Eye (tissue), 1 donor: ENCODE measurements around the gene HELZ.

Experiments
- DNase-seq: peaks from one replicate; pipeline ENCODE4 v3.0.0-alpha.2; 2015

Gene HELZ

DNA sequence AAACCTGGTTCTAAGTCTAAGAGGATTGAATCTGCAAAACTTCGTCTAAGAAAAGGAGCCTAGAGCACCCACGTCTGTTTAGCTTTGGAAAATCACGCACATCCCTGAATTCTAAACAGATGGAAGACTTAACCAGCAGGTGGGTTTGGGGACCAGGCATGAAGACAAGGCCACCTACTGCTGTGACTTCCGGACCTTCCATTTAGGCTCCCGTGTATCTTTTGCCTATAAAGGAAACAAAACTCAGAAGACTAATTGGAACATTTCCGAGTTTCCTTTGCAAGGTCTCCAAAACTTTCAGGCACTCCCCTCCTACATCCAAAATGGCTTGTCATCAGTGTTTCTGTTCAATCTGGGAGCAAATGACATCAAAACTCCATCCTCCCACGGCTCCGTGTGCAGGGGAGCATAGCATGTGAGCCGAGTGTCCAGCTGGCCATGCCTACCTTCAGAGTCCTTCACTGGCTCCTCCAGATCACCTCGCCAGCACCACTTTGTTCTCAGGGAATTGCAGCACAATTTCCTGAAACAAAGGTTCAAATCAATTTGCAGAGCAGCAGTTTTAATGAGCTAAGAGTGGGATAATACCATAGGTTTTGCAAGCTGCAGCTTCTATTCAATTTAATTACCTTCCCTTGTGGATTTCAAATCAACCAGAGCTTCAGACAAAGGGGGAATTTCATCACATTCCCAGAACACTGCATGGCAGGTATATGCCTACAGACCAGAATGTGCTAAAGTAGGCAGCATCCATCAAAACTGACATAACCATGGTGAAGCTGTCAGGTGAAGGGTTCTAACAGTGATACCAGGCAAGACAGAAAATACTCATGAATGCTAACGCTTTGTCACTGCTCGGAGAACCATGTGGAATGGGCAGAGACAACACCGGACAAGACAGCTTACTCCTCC lies 177.2 kb downstream of the HELZ start:
- DNase-seq, result no peak

DNA sequence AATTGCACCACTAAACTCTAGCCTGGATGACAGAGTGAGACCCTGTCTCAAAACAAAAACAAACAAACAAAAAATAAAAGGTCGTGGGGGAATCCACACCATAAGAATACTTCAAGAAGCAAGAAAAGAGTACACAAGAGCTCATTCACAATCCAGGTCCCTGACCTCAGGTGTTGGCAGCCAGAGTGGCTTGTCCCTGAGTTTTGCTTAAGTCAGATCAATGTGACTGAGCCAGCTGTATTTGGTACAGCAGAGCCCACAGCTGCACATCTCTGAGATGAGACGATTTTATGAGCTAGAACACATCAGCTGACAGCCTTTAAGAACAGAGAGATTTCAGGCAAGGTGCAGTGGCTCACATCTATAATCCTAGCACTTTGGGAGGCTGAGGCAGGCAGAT lies 178.3 kb downstream of the HELZ start:
- DNase-seq, result no peak

DNA sequence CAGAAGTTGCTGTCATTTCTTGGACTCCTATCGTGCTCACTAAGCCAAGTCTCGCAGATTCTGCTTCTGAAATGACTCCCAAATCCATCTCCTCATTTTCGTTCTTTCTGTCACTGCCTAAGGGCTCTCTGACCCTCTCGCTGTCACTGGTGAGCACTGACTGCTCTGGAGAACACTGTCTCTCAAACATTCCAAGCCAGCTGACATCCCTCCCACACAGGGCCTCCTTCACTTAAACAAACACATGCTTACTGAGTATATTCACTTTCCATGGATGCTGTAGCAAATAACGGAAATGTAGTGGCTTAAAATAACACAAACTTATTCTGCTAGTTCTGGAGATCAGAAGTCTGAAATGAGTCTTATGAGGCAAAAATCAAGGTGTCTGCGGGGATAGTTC lies 181.9 kb downstream of the HELZ start:
- DNase-seq, result no peak

DNA sequence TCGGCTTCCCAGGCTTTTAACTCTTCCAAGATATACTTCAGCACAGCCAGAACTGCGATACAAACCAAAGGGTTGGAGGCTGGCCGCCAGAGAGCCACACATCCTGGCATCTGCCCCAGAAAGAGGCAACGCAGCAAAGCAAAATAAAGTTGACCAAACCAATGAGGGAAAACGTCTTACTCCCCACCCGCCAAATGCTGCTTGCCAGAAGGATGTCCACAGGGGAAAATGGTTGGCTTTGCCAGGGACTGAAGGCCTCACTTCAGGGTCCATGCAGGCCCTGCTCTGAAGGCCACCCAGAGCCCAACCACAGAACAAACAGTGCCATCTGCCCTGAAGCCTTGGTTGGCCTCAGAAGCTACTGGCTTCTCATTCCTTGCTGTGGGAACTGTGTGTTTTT lies 185.6 kb downstream of the HELZ start:
- no peak for DNase-seq

DNA sequence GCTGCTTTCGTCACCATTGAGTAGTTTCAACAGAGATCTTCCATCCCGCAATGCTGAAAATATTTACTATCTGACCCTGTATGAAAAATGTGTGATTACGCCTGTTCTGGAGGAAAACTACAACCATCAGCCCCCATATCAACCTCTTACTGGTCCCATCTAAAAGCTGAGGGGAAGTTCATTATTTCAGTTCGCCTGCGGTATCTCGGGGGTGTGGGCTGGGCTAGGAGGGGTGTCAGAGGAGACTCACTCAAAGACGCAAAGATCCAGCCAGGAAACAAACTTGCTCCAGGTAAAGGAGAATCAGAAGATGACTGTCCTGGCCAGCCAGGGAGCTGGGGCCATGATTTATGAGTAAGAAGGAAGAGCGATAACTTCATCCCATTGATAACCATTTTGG lies 187.0 kb downstream of the HELZ start:
- DNase-seq, result no peak

DNA sequence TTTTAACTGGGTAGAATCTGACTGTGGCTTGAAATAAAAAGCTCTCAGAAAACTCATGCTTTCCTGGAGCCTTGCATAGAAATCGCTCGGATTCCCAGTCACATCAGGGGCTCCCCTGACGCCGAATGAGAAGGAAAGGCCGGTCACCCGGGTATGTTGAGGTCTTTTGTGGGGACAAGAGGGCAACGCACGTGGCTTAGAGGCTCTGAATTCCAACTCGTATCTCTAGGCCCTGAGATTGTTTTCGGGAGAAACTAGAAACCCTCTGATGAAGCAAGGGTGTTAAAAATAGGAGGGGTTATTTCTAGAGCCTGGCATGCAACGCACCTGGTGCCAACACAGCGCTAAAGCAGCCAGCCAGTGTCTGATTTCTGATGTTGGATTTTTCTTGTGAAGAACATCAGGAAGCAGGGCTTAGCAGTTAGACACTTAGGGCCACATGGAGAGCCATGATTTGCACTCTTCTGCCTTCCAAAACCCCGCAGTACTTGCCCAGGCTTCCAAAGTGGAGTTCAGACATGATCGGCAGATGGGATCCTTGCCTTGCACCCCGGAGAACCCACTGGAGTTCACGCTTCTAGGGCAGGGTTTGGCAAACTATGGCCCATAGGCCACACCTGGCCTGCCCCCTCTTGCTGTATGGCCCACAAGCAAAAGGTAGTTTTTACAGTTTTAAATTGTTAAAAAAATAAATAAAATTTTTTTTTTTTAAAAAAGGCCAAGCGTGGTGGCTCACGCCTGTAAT lies 188.1 kb downstream of the HELZ start:
- no peak for DNase-seq

DNA sequence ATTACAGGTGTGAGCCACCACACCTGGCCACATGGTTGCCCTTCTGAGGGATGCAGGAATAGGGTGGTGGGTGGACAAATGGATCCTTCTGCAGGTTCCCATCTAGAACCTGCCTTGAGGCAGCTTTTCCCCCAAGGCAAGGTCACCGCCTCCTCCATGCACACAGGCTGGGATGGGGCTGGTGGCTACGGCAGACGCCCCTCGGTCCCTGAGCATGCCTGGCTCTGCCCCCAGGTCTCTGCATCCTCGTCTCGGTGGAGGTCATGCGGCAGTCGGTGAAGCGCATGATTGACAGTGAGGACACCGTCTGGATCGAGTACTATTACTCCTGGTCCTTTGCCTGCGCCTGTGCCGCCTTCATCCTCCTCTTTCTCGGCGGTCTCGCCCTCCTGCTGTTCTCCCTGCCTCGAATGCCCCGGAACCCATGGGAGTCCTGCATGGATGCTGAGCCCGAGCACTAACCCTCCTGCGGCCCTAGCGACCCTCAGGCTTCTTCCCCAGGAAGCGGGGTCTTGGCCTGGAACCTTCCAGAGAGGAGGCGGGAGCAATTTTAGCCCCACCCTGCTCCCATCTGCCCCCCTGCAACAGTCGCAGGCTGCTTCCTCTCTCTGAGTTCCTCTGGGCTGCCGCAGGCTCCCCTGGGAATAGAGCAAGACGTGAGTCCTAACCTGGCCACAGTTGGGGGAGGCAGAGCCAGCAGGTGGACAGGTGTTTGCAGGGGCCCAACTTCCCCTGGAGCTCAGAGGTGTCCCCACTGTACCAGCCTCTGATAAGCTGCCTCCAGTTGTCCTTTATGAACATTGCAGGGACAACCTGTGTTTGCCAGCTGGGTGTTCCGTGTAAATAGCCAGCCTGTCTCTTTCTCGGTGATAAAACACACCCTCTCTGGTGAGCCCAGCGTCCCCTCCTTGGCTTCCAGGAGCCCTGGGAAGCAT lies 188.9 kb downstream of the HELZ start:
- no peak for DNase-seq

DNA sequence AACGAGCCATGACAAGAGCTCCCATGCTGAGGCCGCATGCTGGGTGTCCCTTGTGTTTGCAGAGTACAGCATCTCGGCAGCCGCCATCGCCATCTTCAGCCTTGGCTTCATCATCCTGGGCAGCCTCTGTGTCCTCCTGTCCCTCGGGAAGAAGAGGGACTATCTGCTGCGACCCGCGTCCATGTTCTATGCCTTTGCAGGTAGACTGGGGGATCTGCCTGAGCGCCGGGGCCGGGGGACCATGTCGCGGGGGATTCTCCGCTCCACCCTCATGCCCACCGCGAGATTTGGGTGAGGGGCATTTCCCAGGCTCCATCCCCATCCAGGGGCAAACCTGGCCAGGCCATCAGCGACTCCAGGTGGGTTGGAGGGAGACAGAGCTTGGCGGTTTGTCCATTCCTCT lies 190.0 kb downstream of the HELZ start:
- DNase-seq, result no peak

DNA sequence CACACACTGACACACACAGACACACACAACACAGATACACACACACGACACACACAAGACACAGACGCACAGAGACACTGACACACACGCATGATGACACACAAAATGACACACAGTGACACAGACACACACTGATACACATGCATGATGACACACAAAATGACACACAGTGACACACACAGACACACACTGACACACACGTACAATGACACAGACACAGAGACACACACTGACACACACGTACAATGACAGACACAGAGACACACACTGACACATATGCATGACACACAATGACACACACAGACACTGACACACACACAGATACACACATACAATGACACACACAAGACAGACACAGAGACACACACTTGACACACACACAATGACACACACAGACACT lies 190.4 kb downstream of the HELZ start:
- no peak for DNase-seq

DNA sequence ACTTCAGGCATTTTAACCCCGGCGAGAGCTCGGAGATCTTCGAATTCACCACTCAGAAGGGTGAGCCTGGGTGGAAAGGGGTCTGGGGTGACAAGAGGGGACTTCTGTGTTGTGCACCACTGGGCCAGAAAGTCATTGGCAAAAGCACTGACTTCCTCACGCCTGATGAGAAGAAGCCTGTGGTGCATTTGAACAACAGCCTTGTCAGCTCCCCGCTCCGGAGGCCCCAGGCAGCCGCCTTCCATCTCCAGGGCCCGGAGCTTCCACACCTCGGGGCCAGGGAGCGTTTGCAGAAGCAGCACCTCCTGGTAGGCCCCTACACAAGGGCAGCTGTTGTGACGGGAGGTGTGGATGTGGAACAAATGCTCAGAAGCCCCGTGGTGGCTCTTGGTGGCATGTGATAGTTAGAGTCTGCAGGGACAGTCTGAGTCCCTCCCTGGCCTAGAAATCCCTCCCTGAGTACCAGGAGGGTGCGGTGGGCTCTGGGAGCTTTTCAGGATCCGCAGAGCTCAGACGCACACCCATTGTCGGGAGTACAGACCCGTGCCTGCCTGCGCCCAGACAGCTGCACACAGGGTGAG lies 190.9 kb downstream of the HELZ start:
- DNase-seq, result peak; percentile 22

DNA sequence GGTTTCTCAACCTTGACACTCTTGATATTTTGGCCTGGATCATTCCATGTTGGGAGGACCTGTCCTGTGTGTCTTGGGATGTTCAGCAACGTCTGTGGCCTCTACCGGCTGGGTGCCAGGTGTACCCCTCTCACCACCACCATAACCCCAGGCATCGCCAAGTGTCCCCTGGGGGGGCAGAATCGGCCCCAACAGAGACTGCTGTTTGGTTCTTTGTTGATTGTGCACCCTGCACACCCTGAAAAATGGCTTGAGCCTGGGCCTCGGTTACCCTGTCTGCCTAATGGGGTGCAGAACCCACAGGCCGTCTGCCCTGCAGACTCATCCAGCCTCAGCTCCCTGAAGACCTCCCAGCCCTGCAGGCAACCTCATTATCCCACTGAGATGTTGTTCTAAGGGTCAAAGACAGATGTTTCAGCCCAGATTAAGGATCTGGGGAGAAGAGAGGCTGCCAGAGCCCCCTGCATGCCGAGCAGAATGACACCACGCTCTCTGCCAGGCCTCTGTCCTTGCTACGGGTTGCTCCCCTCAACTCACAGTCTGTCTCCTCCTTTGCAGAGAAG lies 191.5 kb downstream of the HELZ start:
- no peak for DNase-seq

DNA sequence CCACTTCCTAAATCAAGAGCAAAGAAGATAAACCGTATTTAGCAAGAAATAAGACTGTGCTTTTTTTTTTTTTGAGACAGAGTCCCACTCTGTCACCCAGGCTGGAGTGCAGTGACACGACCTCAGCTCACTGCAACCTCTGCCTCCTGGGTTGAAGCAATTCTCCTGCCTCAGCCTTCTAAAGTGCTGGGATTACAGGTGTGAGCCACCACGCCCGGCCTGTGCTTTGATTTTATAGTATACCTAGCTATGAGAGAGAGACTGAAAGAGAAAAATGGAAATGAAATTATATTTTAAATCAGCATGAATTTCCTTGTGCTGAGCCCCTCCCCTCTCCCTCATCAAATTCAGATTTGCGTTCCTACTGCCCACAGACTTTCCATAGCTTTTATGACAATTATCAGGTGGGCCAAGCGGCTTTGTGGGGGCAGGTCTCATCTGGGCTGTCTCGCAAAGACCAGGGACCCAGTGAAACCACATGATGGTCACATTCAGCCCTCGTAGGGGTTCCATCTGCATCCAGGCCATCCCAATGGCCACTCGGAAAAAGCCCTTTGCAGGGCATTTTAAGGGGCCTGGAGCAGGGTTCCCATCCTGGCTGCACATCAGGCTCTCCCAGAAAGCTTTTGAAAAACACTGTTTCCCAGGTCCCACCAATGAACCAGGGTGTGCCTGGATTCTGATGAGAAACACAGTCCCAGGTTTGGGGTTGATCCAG lies 192.1 kb downstream of the HELZ start:
- no peak for DNase-seq

DNA sequence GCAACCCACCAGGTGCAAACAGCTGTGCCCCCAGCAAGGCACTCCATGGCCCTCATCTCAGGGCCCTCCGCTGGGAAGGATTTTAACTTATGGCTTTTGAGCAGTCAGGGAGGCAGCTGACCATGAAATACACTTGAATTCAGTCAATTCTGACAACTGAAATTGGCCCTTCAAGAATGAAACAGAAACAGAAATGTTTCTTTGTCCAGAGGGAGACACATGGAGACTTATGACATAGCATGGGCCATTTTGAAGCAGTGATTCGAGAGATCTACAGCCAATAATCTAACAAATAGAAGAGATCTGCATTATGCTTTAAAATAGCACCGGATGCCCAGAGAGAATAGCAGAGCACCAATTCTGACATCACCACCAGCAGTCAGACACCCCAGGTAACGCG lies 193.2 kb downstream of the HELZ start:
- DNase-seq, result no peak

DNA sequence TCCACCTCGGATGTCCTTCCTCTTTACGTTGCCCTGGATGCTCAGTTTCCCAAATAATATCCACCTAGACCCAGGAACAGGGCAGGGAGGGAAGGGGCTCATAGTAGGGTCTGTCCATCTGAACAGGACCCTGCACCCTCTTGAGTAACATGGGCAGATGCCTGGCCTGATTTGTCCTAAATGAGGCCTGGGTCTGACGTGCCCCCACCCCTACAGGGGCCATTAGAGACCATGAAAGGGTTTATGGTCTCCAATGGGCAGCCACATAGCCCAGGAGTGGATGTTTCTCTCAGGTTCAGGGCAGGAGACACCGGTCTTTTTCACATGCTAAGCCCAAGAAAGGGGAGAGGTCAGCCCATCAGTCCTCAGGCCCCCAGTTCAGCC lies 193.8 kb downstream of the HELZ start:
- no peak for DNase-seq

DNA sequence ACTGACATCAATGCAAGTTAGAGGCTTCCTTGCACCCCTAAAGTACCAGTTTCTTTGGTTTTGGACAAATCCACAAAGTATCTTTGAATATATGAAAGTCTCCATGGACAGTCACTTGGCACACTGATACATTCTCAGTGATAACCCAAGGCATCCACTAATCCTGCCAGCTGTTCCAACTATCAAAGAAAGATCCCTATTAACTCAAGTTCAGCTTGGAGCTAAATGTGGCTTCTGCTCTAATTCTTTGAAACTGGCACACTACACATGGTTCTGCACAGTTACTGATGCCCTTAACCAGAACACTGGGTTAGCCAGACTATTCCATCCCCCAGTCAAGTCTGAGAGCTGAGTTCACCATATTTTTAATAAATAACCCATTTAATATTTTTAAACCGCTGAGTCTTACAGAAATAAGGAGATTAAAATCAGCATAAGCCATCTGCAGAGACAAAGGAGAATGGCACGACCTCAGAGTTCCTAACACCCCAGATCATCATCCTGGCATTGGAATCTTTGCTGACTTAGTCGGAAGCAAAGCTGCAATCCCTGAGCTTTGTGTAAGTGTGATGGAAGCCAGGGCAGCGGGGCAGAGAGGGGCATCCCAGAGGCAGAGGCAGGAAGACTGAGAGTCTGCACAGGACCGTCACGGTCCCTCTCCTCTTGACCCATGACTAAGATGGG lies 194.4 kb downstream of the HELZ start:
- DNase-seq, result no peak

DNA sequence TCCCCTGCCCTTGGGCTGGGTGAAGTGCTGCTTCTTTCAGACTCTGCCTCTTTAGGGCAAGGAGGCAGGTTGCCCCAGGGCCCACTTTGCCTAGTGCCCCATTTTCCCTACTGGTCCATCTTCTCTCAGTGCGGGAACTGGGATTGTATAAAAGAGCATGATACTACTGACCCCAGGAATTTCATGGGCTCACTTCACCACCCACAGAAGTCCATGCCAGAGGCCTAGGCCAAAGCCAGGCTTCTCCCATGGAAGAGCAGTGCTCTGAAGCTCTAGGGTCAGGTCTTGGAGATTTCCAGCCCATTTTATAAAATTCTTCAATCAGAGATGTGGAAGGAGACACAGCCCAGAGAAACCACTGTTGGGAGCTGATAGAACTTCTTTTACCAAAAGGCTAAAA lies 194.9 kb downstream of the HELZ start:
- no peak for DNase-seq

DNA sequence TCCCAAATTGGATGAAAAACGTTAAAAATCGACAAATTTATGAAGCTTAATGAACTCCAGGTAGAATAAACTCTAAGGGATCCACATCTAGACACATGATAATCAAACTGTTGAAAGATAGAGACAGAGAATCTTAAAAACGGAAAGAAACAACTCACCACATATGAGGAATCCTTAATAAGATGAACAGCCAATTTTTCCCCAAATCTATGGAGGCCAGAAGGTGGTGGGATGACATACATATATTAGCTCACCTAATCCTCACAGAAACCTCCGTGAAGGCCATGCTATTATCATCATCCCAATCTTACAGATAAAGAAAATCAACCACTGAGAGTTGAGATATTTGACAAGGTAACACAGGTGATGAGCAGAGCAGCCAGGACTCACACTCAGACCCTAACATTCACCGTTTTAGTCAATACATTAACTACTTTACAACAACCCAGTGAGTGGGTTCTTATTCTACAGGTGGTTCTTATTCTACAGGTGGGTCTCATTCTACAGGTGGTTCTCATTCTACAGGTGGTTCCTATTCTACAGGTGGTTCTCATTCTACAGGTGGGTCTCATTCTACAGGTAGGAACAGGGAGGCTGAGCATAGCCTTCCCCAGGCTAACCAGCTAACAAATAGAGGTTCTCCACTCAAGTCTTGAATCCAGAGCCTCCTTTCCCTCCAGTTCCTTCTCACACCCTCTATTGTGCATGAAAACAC lies 195.8 kb downstream of the HELZ start:
- DNase-seq, result no peak

DNA sequence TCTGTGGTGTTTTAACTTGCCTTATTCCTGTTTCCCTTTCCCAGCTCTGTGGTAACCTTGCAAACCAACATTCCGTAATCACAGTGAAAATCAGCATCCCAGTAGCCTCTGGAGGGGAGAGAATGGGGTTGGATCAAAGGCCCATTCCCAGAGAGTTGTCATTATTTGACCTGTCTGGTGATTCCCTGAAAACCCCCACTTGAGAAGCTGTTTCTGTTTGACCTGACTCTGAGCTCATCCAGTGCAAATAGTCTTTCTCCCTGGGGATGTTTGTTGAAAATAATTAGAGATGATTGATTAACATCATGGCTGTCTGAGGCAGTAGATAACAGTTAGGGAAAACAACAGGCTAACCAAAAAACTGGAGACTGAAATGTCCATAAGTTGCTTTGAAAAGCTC lies 197.6 kb downstream of the HELZ start:
- DNase-seq, result no peak

DNA sequence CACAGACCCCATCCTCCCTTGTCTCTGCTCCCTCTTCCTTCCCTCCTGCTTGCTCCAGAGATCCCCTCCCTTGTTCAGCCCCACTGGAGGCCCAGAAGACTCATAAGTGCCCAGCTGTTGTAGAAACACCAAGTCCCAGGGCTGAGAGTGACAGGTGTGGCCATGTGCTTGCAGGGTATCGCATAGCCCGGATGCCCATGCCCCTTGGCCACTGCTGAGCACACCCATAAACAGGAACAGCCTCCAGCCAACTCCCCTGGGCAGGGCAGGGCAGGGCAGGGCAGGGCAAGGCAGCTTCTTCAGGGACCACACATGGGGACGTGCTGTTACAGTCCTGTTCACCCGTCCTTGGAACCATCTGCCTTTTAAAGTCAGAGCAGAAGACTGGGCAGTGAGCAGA lies 198.6 kb downstream of the HELZ start:
- DNase-seq, result no peak

DNA sequence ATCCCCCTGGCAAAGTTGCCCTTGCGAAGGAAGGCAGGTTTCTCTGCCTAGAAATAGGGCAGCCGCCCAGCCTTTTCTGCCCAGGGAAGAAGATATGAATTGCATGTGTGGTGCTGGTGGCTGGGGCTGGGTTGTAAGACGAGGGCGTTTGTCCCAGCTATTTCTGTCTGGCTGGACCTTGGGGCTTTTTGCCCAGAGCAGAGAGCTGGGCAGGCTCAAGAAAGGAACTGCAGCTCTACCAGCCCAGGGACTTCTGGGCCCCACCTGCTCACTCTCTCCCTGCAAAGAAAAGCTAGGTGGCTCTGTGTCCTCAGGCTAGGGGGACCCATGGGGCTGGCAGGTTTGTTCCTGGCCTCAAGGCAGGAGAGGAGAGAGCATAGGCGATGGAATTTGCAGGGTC lies 200.1 kb downstream of the HELZ start:
- DNase-seq, result no peak
